ENCODE data around the gene TMEM270.
"Not testable (repeated sequence)": the region's sequence is repeated elsewhere in the genome, so short reads cannot be mapped to it uniquely, and the experiment has no call there.

TMEM270 gene

GRCh38 chr7:73831834-73832651 is 28.9 kb upstream of the TMEM270 start:
- DNase-seq (ENCODE audit: low spot score) (no peak), FAIRE-seq (no peak)

DNA sequence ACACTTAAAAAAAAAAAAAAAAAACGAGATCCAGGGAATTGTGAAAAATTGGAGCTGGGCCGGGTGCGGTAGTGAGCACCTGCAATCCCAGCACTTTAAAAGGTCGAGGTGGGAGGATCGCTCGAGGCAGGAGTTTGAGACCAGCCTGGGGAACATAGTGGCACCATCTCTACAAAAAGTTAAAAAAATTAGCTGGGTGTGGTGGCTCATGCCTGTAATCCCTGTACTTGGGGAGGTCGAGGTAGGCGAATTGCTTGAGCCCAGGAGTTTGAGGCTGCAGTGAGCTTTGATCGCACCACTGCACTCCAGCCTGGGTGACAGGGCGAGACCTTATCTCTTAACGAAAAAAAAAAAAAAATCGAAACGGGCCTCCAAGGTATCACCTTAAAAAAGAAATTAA is 28.2 kb upstream of the TMEM270 start:
- DNase-seq (ENCODE audit: low spot score) (no peak), FAIRE-seq (no peak)

GRCh38 chr7:73833251-73833919 is 27.6 kb upstream of the TMEM270 start:
- FAIRE-seq (no peak), DNase-seq (ENCODE audit: low spot score) (no peak)

DNA sequence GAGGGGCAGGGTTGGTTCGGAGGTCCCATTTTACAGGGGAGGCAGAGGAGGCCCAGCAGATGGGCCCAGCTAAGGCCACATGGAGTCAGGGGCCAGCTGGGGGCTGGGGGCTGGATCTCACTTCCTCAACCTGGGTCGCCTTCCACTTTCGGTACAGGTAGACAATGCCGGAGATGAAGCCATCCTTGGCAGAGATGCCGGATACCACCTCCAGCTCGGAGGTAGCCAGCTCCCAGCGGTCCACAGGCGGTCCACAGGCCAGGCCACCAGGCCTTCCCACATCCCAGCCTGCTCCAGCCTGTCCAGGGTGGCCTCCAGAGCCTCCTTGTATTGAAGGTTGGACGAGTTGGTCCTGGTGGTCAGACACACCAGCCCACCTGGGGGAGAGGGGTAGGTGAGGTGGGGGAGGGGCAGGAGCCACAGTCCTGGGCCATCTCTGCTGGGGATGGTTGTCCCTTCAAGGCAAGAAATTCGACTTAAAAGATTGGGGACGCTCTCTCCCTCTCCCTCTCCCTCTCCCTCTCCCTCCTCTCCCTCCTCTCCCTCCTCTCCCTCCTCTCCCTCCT is 26.2 kb upstream of the TMEM270 start:
- no peak for DNase-seq (ENCODE audit: low spot score)
- FAIRE-seq = no peak

- not testable (repeated sequence) for FAIRE-seq; DNase-seq (ENCODE audit: low spot score)
Measured at GRCh38 chr7:73837167-73837566, 23.8 kb upstream of the TMEM270 start.

DNA sequence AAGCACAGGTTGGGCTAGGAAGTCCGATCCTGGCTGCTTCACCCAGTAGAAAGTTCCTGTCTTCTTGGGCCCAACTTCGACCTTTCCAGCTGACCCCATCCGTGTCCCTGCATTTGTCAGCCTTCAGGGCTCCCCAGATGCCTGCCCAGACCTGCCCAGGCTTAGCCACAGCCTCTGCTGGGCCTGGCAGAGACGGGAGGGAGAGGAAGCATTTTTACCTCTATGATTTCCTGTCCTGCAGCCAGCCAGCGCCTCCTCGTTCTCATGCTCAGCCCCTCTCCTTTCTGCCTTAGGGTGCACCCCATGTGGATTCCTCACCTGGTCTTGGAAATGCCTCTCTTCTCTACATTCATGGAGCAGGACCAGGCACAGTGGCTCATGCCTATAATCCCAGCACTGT is 22.3 kb upstream of the TMEM270 start:
- FAIRE-seq (no peak), DNase-seq (ENCODE audit: low spot score) (no peak)

GRCh38 chr7:73839290-73839689 is 21.7 kb upstream of the TMEM270 start:
- DNase-seq (ENCODE audit: low spot score) (no peak), FAIRE-seq (no peak)

GRCh38 chr7:73839743-73840714 is 20.9 kb upstream of the TMEM270 start:
- no peak for FAIRE-seq
- DNase-seq (ENCODE audit: low spot score) = no peak

DNA sequence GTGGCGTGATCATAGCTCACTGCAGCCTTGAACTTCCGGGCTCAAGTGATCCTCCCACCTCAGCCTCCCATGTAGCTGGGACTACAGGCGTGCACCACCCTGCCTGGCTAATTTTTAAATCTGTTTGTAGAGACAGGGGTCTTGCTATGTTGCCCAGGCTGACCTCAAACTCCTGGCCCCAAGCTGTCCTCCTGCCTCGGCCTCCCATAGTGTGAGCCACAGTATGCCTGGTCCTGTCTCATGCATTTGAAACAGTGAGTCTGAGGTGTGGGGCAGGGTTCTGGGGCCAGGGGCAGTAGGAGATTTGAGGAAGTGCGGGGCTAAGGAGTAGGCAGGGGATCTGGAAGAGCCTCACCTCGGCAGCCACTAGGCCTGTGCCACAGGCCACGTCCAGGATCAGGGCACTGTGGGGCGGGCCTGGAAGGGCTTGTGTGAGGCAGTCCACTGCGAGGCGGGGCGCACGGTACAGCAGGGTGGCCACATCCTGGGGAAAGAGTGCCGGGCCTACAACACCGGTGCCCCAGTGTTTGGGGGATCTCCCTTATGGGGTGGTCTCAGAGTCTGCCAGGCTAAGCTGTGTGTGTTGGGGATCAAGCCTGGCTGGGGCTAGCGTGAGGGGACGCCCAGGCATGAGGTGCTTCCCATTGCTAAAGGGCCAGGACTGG is 20.1 kb upstream of the TMEM270 start:
- no peak for DNase-seq (ENCODE audit: low spot score)
- no peak for FAIRE-seq

- FAIRE-seq (no peak), DNase-seq (ENCODE audit: low spot score) (no peak)
Measured at GRCh38 chr7:73841689-73842066, 19.3 kb upstream of the TMEM270 start.

DNA sequence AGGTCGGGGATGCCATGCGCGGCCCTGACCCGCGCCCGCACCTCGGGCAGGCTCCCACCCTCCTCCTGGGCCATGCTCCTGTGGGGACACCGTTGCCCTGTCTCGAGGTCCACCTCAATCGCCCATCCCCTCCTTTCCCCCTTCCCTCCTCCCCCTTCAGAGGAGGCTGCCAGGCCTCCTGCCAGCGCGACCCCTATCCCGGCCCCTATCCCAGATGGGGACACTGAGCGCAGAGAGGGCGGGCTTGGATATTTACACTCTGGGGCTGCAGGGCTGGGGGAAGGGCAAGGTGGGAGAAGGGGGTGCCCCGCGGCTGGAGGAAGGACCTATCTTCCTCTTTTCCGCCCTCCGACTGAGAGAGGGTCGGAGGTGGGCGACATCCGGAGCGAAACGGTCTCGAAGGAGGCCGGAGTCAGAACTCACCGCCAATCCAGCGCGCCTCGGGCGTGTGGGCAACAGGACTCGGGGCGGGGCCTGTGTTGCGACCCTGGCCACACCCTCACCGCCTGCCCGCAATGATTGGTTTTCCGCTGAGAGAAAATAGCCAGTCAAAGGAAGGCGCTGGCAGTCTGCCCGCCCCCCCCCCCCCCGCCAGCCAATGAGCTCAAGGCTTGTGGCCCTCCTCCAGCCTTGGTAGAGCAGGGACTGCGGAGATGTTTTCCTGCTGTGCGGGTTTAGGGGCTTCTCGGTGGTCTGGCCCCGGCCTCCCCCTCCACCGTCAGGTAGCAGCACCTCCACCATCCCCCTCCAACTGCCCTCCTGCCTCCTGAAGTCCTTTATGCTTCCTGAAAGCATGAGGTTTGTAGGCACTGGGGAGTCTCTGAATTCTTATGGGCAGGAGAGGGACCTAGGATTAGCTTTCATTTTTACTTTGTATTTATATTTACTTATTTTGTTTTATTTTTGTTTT is 18.6 kb upstream of the TMEM270 start, which contains the start of gene METTL27:
Gene METTL27, minus strand, starts transcription at position 450 of the 910 bp plus-strand sequence. Its CDS starts 376 bp downstream, at position 74.
- DNase-seq (ENCODE audit: low spot score) (peak; percentile 96), FAIRE-seq (no peak)

- DNase-seq (ENCODE audit: low spot score) = no peak
- FAIRE-seq = no peak
Measured at GRCh38 chr7:73844131-73844547, 16.8 kb upstream of the TMEM270 start.

DNA sequence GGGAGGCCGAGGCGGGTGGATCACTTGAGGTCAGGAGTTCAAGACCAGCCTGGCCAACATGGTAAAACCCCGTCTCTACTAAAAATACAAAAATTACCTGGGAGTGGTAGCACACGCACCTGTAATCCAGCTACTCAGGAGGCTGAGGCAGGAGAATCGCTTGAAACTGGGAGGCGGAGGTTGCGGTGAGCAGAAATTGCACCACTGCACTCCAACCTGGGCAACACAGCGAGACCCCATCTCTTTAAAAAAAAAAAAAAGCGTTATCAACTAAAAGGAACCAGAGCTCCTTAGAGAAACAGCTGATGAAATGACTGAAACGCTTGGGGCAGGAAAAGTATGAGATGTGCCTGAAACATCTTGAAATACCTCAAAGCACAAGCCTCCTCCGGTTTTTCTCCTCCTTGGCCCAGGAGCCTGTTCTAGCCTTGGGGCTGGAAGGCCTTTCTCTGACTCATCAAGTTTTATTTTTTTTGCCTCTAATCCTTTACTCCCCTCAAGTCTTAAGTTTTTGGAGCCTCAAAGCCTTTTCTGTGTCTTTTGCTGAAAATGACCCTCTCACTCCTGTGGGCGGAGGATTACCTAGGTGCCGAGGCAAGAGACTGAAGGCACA is 16.0 kb upstream of the TMEM270 start:
- no peak for FAIRE-seq

GRCh38 chr7:73845701-73846195 is 15.2 kb upstream of the TMEM270 start:
- DNase-seq (ENCODE audit: low spot score); FAIRE-seq: not testable (repeated sequence)

More for the DNA sequence above, 16.0 kb upstream of the TMEM270 start:
- no peak for DNase-seq (ENCODE audit: low spot score)

GRCh38 chr7:73847941-73848723 is 12.8 kb upstream of the TMEM270 start:
- DNase-seq (ENCODE audit: low spot score) (no peak), FAIRE-seq (no peak)

GRCh38 chr7:73850781-73851207 is 10.2 kb upstream of the TMEM270 start:
- FAIRE-seq (peak; percentile 67), DNase-seq (ENCODE audit: low spot score) (peak; percentile 87)

DNA sequence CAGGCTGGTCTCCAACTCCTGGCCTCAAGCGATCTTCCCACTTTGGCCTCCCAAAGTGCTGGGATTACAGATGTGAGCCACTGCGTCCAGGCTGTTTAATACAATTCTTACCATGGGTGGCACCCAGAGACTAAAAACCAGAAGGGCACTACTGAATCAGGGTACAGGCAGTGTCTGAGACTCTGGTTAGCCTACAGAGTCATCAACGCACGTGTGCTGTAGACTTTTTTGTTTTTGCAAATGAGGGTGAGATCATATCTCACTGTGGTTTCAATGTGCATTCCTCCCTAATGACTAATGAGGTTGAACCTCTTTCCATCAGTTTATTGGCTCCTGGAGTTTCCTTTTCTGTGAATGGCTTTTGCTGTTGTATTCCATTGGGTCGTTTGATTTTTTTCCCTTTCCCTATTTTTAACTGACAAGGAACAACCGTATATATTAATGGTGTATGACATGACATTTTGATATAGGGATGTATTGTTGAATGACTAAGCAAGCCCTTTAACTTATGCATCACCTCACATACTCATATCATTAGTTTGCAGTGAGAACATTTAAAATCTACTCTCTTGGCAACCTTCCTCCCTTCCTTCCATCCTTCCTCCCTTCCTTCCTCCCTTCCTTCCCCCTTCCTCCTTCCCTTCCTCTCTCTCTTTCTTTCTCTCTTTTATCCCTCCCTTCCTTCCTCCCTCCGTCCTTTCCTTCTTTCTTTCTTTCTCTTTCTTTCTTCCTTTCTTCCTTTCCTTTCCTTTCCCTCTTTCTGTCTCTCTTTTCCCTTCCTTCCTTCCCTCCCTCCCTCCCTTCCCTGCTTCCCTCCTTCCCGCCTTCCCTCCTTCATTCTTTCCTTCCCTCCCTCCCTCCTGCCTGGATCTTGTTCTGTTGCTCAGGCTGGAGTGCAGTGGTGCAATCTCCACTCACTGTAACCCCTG is 9.3 kb upstream of the TMEM270 start:
- DNase-seq (ENCODE audit: low spot score) (peak; percentile 76), FAIRE-seq (no peak)
